H1 (cell line): ENCODE results near the gene CACNA1A. TPM values are rescaled to one million over a fixed set of nuclear protein-coding genes. Genes with fewer than 3 reads are reported as not detected.

Experiments used
- CTCF ChIA-PET: fragments of 300-600 bp; sonication (Branson Sonifier 250); formaldehyde crosslinking; loops from one replicate; lab custom pipeline; 2021; ENCODE audit not compliant: partially characterized antibody; lab: Charles Lee
- POLR2A ChIA-PET: fragments of 300-600 bp; sonication (Branson Sonifier 250); formaldehyde crosslinking; loops from one replicate; lab custom pipeline; 2021; ENCODE audit warnings: inconsistent platforms; ENCODE audit not compliant: partially characterized antibody; lab: Charles Lee
- DNase-seq, 2 experiments: peaks; one replicate each; pipeline versions ENCODE4 v3.0.0 to v3.0.0-alpha.2; 2010 to 2022; ENCODE audit warnings: low spot score in 2 of 2, low read depth in 1 of 2, mixed read lengths in 1 of 2
- FAIRE-seq: peaks from 2 replicates; lab custom pipeline; 2011; peaks lifted over from hg19 to GRCh38; lab: Jason Lieb, UNC
- H2AFZ ChIP-seq: 2 replicates; pipeline ENCODE4 v1.8.1; 2012; ENCODE audit warnings: low read length, inconsistent platforms
- H2AK5ac ChIP-seq: 2 replicates; pipeline ENCODE4 v1.6.1; 2013; ENCODE audit warnings: low read depth, low read length
- H2BK120ac ChIP-seq: replicated peaks from 2 replicates; pipeline ENCODE3; 2013; ENCODE audit warnings: low read depth, low read length, inconsistent platforms
- H2BK12ac ChIP-seq: 2 replicates; pipeline ENCODE4 v1.6.1; 2013; ENCODE audit warnings: low read depth, low read length
- H2BK15ac ChIP-seq: 2 replicates; pipeline ENCODE4 v1.6.1; 2013; ENCODE audit warnings: low read length
- H2BK20ac ChIP-seq: 2 replicates; pipeline ENCODE4 v1.6.1; 2013; ENCODE audit warnings: low read length
- H2BK5ac ChIP-seq: 2 replicates; pipeline ENCODE4 v1.6.1; 2013; ENCODE audit warnings: low read depth, low read length
- H3K14ac ChIP-seq: 2 replicates; pipeline ENCODE4 v1.6.1; 2013; ENCODE audit warnings: inconsistent platforms; ENCODE audit not compliant: insufficient read length
- H3K18ac ChIP-seq: 2 replicates; pipeline ENCODE4 v1.6.1; 2013; ENCODE audit warnings: low read length; ENCODE audit errors: extremely low read depth
- H3K23ac ChIP-seq: 2 replicates; pipeline ENCODE4 v1.6.1; 2013; ENCODE audit warnings: inconsistent platforms; ENCODE audit not compliant: insufficient read length
- H3K23me2 ChIP-seq: 2 replicates; pipeline ENCODE4 v1.6.1; 2013; ENCODE audit warnings: low read depth, low read length
- H3K27ac ChIP-seq: 2 replicates; pipeline ENCODE4 v1.6.1; 2011; ENCODE audit warnings: low read depth, low read length, inconsistent platforms
- H3K27me3 ChIP-seq, 4 experiments: replicated peaks in 1 of 4; 1 replicate in 1 of 4; 2 replicates in 3 of 4; pipeline versions ENCODE4 v1.6.1 to v1.8.1; 2011 to 2013; ENCODE audit warnings: low read length in 3 of 4, mild to moderate bottlenecking in 3 of 4, inconsistent platforms in 2 of 4, mixed read lengths in 2 of 4, moderate library complexity in 1 of 4; ENCODE audit not compliant: control insufficient read depth in 3 of 4, insufficient read depth in 3 of 4; ENCODE audit errors: extremely low read depth in 1 of 4
- H3K36me3 ChIP-seq, 4 experiments: 2 replicates each; pipeline versions ENCODE4 v1.6.1 to v1.8.1; 2011 to 2013; ENCODE audit warnings: mild to moderate bottlenecking in 4 of 4, low read length in 3 of 4, moderate library complexity in 2 of 4, control low read depth in 1 of 4, inconsistent platforms in 1 of 4; ENCODE audit not compliant: insufficient read depth in 4 of 4, control insufficient read depth in 2 of 4
- H3K4ac ChIP-seq: replicated peaks from 2 replicates; pipeline ENCODE3; 2013; ENCODE audit warnings: low read length, low read depth, mixed read lengths, inconsistent platforms; ENCODE audit not compliant: insufficient read length
- H3K4me1 ChIP-seq, 4 experiments: replicated peaks in 1 of 4; 1 replicate in 1 of 4; 2 replicates in 3 of 4; pipeline versions ENCODE4 v1.6.1 to v1.8.1; 2011 to 2013; ENCODE audit warnings: low read length in 3 of 4, inconsistent platforms in 2 of 4, mixed read lengths in 1 of 4; ENCODE audit not compliant: insufficient read depth in 4 of 4, control insufficient read depth in 3 of 4
- H3K4me2 ChIP-seq, 2 experiments: 2 replicates each; pipeline versions ENCODE4 v1.6.1 to v1.8.1; 2011 to 2013; ENCODE audit warnings: low read depth in 2 of 2, low read length in 2 of 2, control low read depth in 1 of 2, inconsistent platforms in 1 of 2, mild to moderate bottlenecking in 1 of 2; ENCODE audit not compliant: insufficient read depth in 1 of 2
- H3K4me3 ChIP-seq, 4 experiments: fragments of 200-600, 300-600 bp in 1 of 4; sonication (generic), shearing (Covaris generic), sonication (Bioruptor Twin) in 1 of 4; 2 replicates each; pipeline versions ENCODE4 v1.5.1 to v1.8.1; 2011 to 2016; ENCODE audit warnings: low read length in 4 of 4, low read depth in 3 of 4, control low read depth in 2 of 4, inconsistent platforms in 2 of 4, mild to moderate bottlenecking in 2 of 4, mixed read lengths in 1 of 4, moderate library complexity in 1 of 4; ENCODE audit not compliant: insufficient read depth in 2 of 4; ENCODE audit errors: extremely low read depth in 1 of 4
- H3K56ac ChIP-seq: replicated peaks from 2 replicates; pipeline ENCODE3; 2013; ENCODE audit warnings: low read depth, mild to moderate bottlenecking, mixed read lengths, low read length, inconsistent platforms; ENCODE audit not compliant: insufficient read length
- H3K79me1 ChIP-seq: 2 replicates; pipeline ENCODE4 v1.6.1; 2013; ENCODE audit warnings: low read depth, low read length, control low read depth
- H3K79me2 ChIP-seq, 2 experiments: 2 replicates each; pipeline versions ENCODE4 v1.6.1 to v1.8.1; 2012 to 2013; ENCODE audit warnings: low read length in 2 of 2, mild to moderate bottlenecking in 2 of 2, inconsistent platforms in 1 of 2; ENCODE audit not compliant: insufficient read depth in 2 of 2, control insufficient read depth in 1 of 2
- H3K9ac ChIP-seq, 4 experiments: replicated peaks in 1 of 4; 1 replicate in 1 of 4; 2 replicates in 3 of 4; pipeline versions ENCODE4 v1.6.1 to v1.8.1; 2011 to 2013; ENCODE audit warnings: low read depth in 3 of 4, low read length in 3 of 4, control low read depth in 2 of 4, mild to moderate bottlenecking in 2 of 4, moderate library complexity in 2 of 4, inconsistent platforms in 1 of 4; ENCODE audit errors: extremely low read depth in 1 of 4
- H3K9me3 ChIP-seq, 2 experiments: 2 replicates each; pipeline versions ENCODE4 v1.6.1 to v1.8.1; 2012 to 2013; ENCODE audit warnings: mild to moderate bottlenecking in 2 of 2, moderate library complexity in 2 of 2, control low read depth in 1 of 2, inconsistent platforms in 1 of 2, low read depth in 1 of 2, low read length in 1 of 2, mixed read lengths in 1 of 2; ENCODE audit not compliant: insufficient read depth in 2 of 2
- H4K20me1 ChIP-seq, 2 experiments: replicated peaks in 1 of 2; 2 replicates each; pipeline versions ENCODE3 to v1.8.1; 2011 to 2013; ENCODE audit warnings: inconsistent platforms in 2 of 2, low read length in 2 of 2, mild to moderate bottlenecking in 1 of 2; ENCODE audit not compliant: insufficient read depth in 2 of 2, control insufficient read depth in 1 of 2
- H4K5ac ChIP-seq: 2 replicates; pipeline ENCODE4 v1.6.1; 2013; ENCODE audit warnings: low read length, low read depth, mixed read lengths, inconsistent platforms; ENCODE audit not compliant: insufficient read length
- H4K8ac ChIP-seq: 2 replicates; pipeline ENCODE4 v1.8.0; 2013; ENCODE audit warnings: mild to moderate bottlenecking, moderate library complexity, low read length, inconsistent platforms; ENCODE audit not compliant: insufficient read depth; ENCODE audit errors: extremely low read depth
- H4K91ac ChIP-seq: replicated peaks from 2 replicates; pipeline ENCODE3; 2013; ENCODE audit warnings: low read length, mixed read lengths, inconsistent platforms; ENCODE audit not compliant: insufficient read length
- MAX ChIP-seq: IDR thresholded peaks from 2 replicates; pipeline ENCODE4 v1.6.1; 2012; ENCODE audit warnings: inconsistent platforms
- POU5F1 ChIP-seq: IDR thresholded peaks from 2 replicates; pipeline ENCODE4 v1.6.1; 2011; ENCODE audit warnings: low read depth, mild to moderate bottlenecking, low read length, moderate library complexity
- SIX5 ChIP-seq: IDR thresholded peaks from 2 replicates; pipeline ENCODE4 v1.6.1; 2011; ENCODE audit warnings: mild to moderate bottlenecking, low read depth, low read length
- SRF ChIP-seq: IDR thresholded peaks from 2 replicates; pipeline ENCODE4 v1.6.1; 2011; ENCODE audit warnings: mild to moderate bottlenecking, low read depth, low read length, moderate library complexity
- ZNF274 ChIP-seq: IDR thresholded peaks from 2 replicates; pipeline ENCODE4 v1.7.0; 2012; ENCODE audit warnings: low read length, borderline replicate concordance; ENCODE audit errors: extremely low read depth
- WGBS, 2 experiments: shearing (Covaris generic) in 1 of 2; methylation state at CpG; one replicate each; pipeline versions ENCODE4 v1.1.6 to v1.1.7; 2013 to 2015; ENCODE audit warnings: low lambda C conversion rate in 2 of 2, mixed read lengths in 2 of 2, inconsistent platforms in 1 of 2, low coverage in 1 of 2, missing lambda C conversion rate in 1 of 2; ENCODE audit not compliant: insufficient replicate concordance in 2 of 2, insufficient coverage in 1 of 2, insufficient read length in 1 of 2; ENCODE audit errors: extremely low coverage in 1 of 2, missing lambda C conversion rate in 1 of 2; 5-methylcytosine and 5-hydroxymethylcytosine counted together
- polyA plus RNA-seq, 7 experiments: library from polyadenylated mRNA; depleted of rRNA in 3 of 7; stranded (reverse) in 5 of 7; unstranded in 2 of 7; fragments of >200 nt in 5 of 7; fragments of 200-250 nt in 2 of 7; gene quantifications; 1 replicate in 5 of 7; 2 replicates in 1 of 7; 4 replicates in 1 of 7; pipeline versions ENCODE4 v1.2.1 to v1.2.3, GENCODE V29; 2011 to 2013; ENCODE audit warnings: missing spikeins in 2 of 7, mixed read lengths in 2 of 7
- total RNA-seq: library from RNA; stranded (reverse); fragmentation: NEBNext Ultra II Directional; extraction: Animal tissue kit (Norgen Biotek cat#: 25700); gene quantifications from 2 replicates; pipeline ENCODE4 v1.2.1, GENCODE V29; 2021

CACNA1A gene
- total and polyA plus RNA-seq, 2 of the 8 experiments (the other 6 are each of a cell fraction or from before 2014, with no cell fraction given), result 10.7 to 25.3 TPM

- WGBS, 2 experiments, result 91% methylated on average over 5 of the region's 5 CpGs; no CpG with 5 or more reads in 1 of the 2 experiments
- CTCF ChIA-PET, result interaction anchor here (1.0 to 1.4 kb wide), 5 partner anchors 59 to 218 kb away, joined by 3 read pairs; no protein-coding TSS in a partner anchor
- Histone ChIP-seq H3K36me3 (no peaks in the 10 kb centered on the region), H4K8ac (no peak overlapping the region), H3K14ac (no peak overlapping the region), H3K79me1 (no peaks in the 10 kb centered on the region), H3K9me3 (no peaks in the 10 kb centered on the region), H2BK20ac (no peak overlapping the region), H3K79me2 (no peaks in the 10 kb centered on the region), H3K23me2 (no peaks in the 10 kb centered on the region), H3K18ac (no peak overlapping the region), H3K4me2 (no peak overlapping the region), H3K23ac (no peak overlapping the region), H2AK5ac (no peak overlapping the region), H2BK5ac (no peak overlapping the region), H4K20me1 (peaks cover 0 to 2% of the 10 kb centered on the region in 2 experiments), H3K27me3 (no peaks in the 10 kb centered on the region), H3K27ac (no peak overlapping the region), H2AFZ (no peak overlapping the region), H4K91ac (no peak overlapping the region), H3K9ac (no peak overlapping the region), H3K4me1 (no peaks in the 10 kb centered on the region), H3K56ac (no peak overlapping the region), H3K4ac (no peak overlapping the region), H2BK15ac (no peak overlapping the region), H4K5ac (no peak overlapping the region), H2BK12ac (no peak overlapping the region), H2BK120ac (no peak overlapping the region), H3K4me3 (no peak overlapping the region)
- no peak for FAIRE-seq
- DNase-seq, result no peak
- POLR2A ChIA-PET, result no interaction called here
- no peak for TF ChIP-seq SIX5
- TF ChIP-seq SRF, result no peak
- TF ChIP-seq POU5F1, result no peak
- no peak for TF ChIP-seq ZNF274
- no peak for TF ChIP-seq MAX
These were observed 135.3 kb downstream of the CACNA1A start for GRCh38 chr19:13370948-13371347.
